GM12864 (cell line): ENCODE data around the gene STEEP1.
A peak's percentile ranks its signal among the peaks of the same experiment; 100 is the strongest.

Source experiments
- DNase-seq: peaks from one replicate; pipeline ENCODE4 v3.0.0-alpha.2; 2011; ENCODE audit warnings: low read depth
- H3K4me3 ChIP-seq: 2 replicates; pipeline ENCODE4 v1.5.1; 2011; ENCODE audit warnings: mild to moderate bottlenecking, low read depth, low read length, control low read depth
- CTCF ChIP-seq: IDR thresholded peaks from 2 replicates; pipeline ENCODE4 v1.5.1; 2011; ENCODE audit warnings: low read depth, mild to moderate bottlenecking, moderate library complexity, low read length, control low read depth, inconsistent platforms; ENCODE audit errors: missing control alignments

STEEP1 gene

GRCh38 chrX:119573222-119573621 is 8.0 kb upstream of the STEEP1 start:
- no peak for TF ChIP-seq CTCF
- no peak overlapping the region; the same call in 1 of the 2 replicates for H3K4me3 ChIP-seq
- DNase-seq, result no peak

DNA sequence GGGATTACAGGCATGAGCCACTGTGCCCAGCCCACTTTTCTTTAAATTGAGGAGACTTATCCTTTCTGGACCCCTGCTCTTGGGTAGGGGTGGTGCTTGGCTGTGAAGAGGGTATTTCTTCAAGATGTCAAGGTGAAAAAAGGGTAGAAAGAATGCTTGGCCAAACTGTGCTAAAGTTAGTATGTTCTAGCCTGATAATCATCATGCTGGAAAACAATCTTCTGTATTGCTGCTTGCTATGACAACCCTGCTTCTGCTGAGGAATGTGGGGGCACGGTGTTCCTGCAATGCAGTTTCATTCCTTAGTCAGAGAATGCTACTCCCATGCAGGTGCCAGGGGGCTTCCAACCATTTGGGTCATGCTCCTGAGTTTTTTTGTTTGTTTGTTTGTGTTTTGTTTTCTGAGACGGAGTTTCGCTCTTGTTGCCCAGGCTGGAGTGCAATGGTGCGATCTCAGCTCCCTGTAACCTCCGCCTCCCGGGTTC is 5.2 kb upstream of the STEEP1 start:
- H3K4me3 ChIP-seq, result no peak overlapping the region
- no peak for TF ChIP-seq CTCF
- no peak for DNase-seq

- H3K4me3 ChIP-seq, result no peak overlapping the region
- no peak for TF ChIP-seq CTCF
- DNase-seq, result no peak
Measured at GRCh38 chrX:119552508-119552907, 12.7 kb downstream of the STEEP1 start.

- DNase-seq, result no peak
- TF ChIP-seq CTCF, result no peak
- no peak overlapping the region for H3K4me3 ChIP-seq
Measured at GRCh38 chrX:119549327-119550016, 15.7 kb downstream of the STEEP1 start.

GRCh38 chrX:119541188-119541587 is 24.0 kb downstream of the STEEP1 start:
- H3K4me3 ChIP-seq, result no peak overlapping the region
- TF ChIP-seq CTCF, result no peak
- DNase-seq, result no peak

DNA sequence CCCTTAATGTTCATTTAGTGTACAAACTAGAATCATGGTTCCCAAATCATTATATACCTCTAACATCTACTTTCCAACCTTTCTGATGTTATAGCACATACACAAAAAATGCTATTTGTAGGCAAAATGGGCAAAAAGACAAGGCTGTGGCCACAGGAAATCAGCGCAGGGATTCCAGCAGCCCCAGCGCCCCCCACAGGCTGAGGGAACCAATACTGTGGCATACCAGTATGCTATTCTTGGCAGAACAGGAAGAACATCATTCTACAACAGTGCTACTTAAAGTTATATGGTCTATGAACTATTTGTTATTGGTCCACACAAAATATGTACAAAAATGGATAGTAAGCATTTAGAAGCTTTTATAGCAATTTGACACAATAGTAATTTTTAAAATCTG is 25.3 kb downstream of the STEEP1 start:
- peak; percentile 22 for TF ChIP-seq CTCF
- H3K4me3 ChIP-seq, result no peak overlapping the region
- DNase-seq, result no peak

- no peak for TF ChIP-seq CTCF
- no peak for DNase-seq
- H3K4me3 ChIP-seq, result no peak overlapping the region
Measured at GRCh38 chrX:119537487-119537886, 27.7 kb downstream of the STEEP1 start.
